ENCODE data around the gene LRMDA.

LRMDA gene

GRCh38 chr10:75492173-75492925, 60.9 kb downstream of the LRMDA start:
- Histone ChIP-seq H4K20me1 (ENCODE audit: insufficient read depth, low read length, poor library complexity, severe bottlenecking) (no peaks in the 10 kb centered on the region), H3K9ac (ENCODE audit: low read depth, low read length, poor library complexity, severe bottlenecking) (no peak overlapping the region), H2AFZ (ENCODE audit: low read length) (no peak overlapping the region), H3K27me3 (ENCODE audit: insufficient read depth, low read length, poor library complexity, severe bottlenecking) (no peaks in the 10 kb centered on the region), H3K4me3 (ENCODE audit: low read length, poor library complexity, severe bottlenecking) (no peak overlapping the region), H3K36me3 (ENCODE audit: insufficient read depth, low read length) (no peaks in the 10 kb centered on the region), H3K9me3 (ENCODE audit: insufficient read depth, low read depth, low read length) (no peaks in the 10 kb centered on the region), H3F3A (ENCODE audit: low read depth) (no peaks in the 10 kb centered on the region), H3K79me2 (ENCODE audit: insufficient read depth, low read length) (no peaks in the 10 kb centered on the region), H3K4me1 (ENCODE audit: insufficient read depth, low read length, poor library complexity, severe bottlenecking) (peaks cover 4% of the 10 kb centered on the region), H3K4me2 (ENCODE audit: low read depth, low read length, poor library complexity, severe bottlenecking) (no peak overlapping the region), H3K9me2 (replicated peaks; ENCODE audit: low read depth, low read length) (no peaks in the 10 kb centered on the region)
- TF ChIP-seq CTCF (conservative IDR thresholded peaks at IDR 0.05; ENCODE audit: low read length) (no peak), EZH2phosphoT487 (IDR thresholded peaks at IDR 0.05; ENCODE audit: borderline replicate concordance) (no peak)

DNA sequence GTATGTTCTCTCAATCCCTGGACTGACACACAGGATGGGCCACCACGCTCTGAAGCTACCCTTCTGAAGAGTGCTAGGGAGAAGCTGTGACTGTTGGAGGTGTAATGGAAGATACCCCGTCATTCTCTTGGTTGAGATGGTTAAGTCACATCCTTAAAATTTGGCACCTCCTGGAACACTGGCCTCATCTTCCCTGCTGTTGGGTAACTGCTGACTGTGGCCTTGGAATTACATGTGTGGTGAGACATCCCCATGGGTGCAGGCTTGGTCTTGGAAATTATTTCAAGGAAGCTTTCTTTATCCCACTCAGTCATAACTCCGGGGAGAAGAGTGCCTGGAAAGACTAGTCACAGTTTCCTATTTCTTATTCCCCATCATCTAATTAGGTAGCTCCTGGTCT, 62.0 kb downstream of the LRMDA start:
- TF ChIP-seq EZH2phosphoT487 (IDR thresholded peaks at IDR 0.05; ENCODE audit: borderline replicate concordance) = no peak
- TF ChIP-seq CTCF (conservative IDR thresholded peaks at IDR 0.05; ENCODE audit: low read length) = no peak
- H3K27me3 ChIP-seq (ENCODE audit: insufficient read depth, low read length, poor library complexity, severe bottlenecking) = no peaks in the 10 kb centered on the region
- no peaks in the 10 kb centered on the region for H3K36me3 ChIP-seq (ENCODE audit: insufficient read depth, low read length)
- H3K4me3 ChIP-seq (ENCODE audit: low read length, poor library complexity, severe bottlenecking) = no peak overlapping the region
- no peak overlapping the region for H3K4me2 ChIP-seq (ENCODE audit: low read depth, low read length, poor library complexity, severe bottlenecking)
- H2AFZ ChIP-seq (ENCODE audit: low read length) = no peak overlapping the region
- no peaks in the 10 kb centered on the region for H3K9me2 ChIP-seq (replicated peaks; ENCODE audit: low read depth, low read length)
- H3K79me2 ChIP-seq (ENCODE audit: insufficient read depth, low read length) = no peaks in the 10 kb centered on the region
- H3K9ac ChIP-seq (ENCODE audit: low read depth, low read length, poor library complexity, severe bottlenecking) = no peak overlapping the region
- H3K9me3 ChIP-seq (ENCODE audit: insufficient read depth, low read depth, low read length) = no peaks in the 10 kb centered on the region
- H3K4me1 ChIP-seq (ENCODE audit: insufficient read depth, low read length, poor library complexity, severe bottlenecking) = peaks cover 4% of the 10 kb centered on the region
- H4K20me1 ChIP-seq (ENCODE audit: insufficient read depth, low read length, poor library complexity, severe bottlenecking) = no peaks in the 10 kb centered on the region
- H3F3A ChIP-seq (ENCODE audit: low read depth) = no peaks in the 10 kb centered on the region

- no peaks in the 10 kb centered on the region for H3K27me3 ChIP-seq (ENCODE audit: insufficient read depth, low read length, poor library complexity, severe bottlenecking)
- H3K9me2 ChIP-seq (replicated peaks; ENCODE audit: low read depth, low read length) = no peaks in the 10 kb centered on the region
- TF ChIP-seq CTCF (conservative IDR thresholded peaks at IDR 0.05; ENCODE audit: low read length) (no peak), EZH2phosphoT487 (IDR thresholded peaks at IDR 0.05; ENCODE audit: borderline replicate concordance) (no peak)
- no peak overlapping the region for H3K9ac ChIP-seq (ENCODE audit: low read depth, low read length, poor library complexity, severe bottlenecking)
- no peak overlapping the region for H3K4me2 ChIP-seq (ENCODE audit: low read depth, low read length, poor library complexity, severe bottlenecking)
- H3K9me3 ChIP-seq (ENCODE audit: insufficient read depth, low read depth, low read length) = no peaks in the 10 kb centered on the region
- H3K4me1 ChIP-seq (ENCODE audit: insufficient read depth, low read length, poor library complexity, severe bottlenecking) = peaks cover 4% of the 10 kb centered on the region
- H4K20me1 ChIP-seq (ENCODE audit: insufficient read depth, low read length, poor library complexity, severe bottlenecking) = no peaks in the 10 kb centered on the region
- no peak overlapping the region for H3K4me3 ChIP-seq (ENCODE audit: low read length, poor library complexity, severe bottlenecking)
- no peaks in the 10 kb centered on the region for H3F3A ChIP-seq (ENCODE audit: low read depth)
- no peak overlapping the region for H2AFZ ChIP-seq (ENCODE audit: low read length)
- H3K79me2 ChIP-seq (ENCODE audit: insufficient read depth, low read length) = no peaks in the 10 kb centered on the region
- no peaks in the 10 kb centered on the region for H3K36me3 ChIP-seq (ENCODE audit: insufficient read depth, low read length)
Measured at GRCh38 chr10:75495434-75496190, 64.2 kb downstream of the LRMDA start.

Data from Loucy (cell line).